Measurements from ENCODE around the gene CRK. TPM values are rescaled to one million over a fixed set of nuclear protein-coding genes. Genes with fewer than 3 reads are reported as not detected.

The CRK gene
- total and polyA plus RNA-seq, 10 of the 15 experiments (the other 5 are each of a cell fraction or from before 2014, with no cell fraction given): 11.1 to 23.8 (median 20.5) TPM

DNA sequence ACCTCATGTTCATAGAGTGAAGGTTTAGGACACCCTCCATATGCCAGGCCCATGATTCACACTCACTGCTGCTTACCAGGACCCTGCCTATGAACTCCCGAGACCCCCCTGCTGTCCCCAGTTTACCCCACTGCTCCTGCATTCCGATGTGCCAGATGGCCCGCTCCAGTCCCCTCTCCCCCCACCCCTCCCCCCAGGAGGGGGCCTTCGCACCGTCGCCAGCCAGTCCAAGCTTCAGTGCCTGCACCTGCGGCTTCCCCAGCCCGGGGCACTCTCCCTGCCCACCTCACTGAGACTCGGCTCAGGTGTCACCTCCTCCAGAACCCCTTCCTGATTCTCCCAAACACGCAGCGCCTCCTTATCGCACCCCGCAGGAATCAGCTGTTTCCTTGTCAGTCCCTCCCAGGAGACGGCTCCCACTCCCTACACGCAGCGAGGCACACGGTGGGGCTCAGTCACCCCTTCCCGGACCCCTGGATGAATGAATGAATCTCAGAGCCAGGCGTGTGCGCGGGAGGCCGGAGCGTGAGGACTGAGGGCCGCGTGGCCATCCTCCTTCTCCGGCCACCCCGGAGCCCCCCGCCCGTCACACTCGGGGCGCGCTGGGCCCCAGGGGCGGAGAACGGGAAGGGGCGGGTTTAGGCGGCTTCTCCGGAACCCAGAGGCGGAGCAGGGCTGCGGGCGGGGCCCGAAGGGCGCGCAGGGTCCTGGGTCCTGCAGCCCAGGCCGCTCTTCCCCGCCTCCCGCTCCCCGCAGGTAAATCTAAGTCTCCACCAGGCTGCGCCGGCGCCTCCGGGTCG lies 34.8 kb upstream of the CRK start:
- CTCF ChIA-PET: interaction anchor here (0.7 kb wide), 1 partner anchor 32 kb away, joined by 5 read pairs; no protein-coding TSS in a partner anchor
- no TSS peak for BruUV-seq (replicated peaks)
- no peak for TF ChIP-seq ZNF24 (IDR thresholded peaks at IDR 0.05)
- no peak for TF ChIP-seq HDAC2 (IDR thresholded peaks at IDR 0.05)
- TF ChIP-seq, protein P1, sequence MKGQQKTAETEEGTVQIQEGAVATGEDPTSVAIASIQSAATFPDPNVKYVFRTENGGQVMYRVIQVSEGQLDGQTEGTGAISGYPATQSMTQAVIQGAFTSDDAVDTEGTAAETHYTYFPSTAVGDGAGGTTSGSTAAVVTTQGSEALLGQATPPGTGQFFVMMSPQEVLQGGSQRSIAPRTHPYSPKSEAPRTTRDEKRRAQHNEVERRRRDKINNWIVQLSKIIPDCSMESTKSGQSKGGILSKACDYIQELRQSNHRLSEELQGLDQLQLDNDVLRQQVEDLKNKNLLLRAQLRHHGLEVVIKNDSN (IDR thresholded peaks at IDR 0.05; ENCODE audit: borderline replicate concordance, extremely low read length, insufficient read depth, low read depth, low read length): no peak
- peak; percentile 39; the same call in 1 of the 2 replicates for TF ChIP-seq POLR2AphosphoS2 (IDR thresholded peaks at IDR 0.05; ENCODE audit: low read depth, low read length)
- TF ChIP-seq ZZZ3 (IDR thresholded peaks at IDR 0.05; ENCODE audit: control insufficient read depth, insufficient read length, low read depth): no peak
- TF ChIP-seq RBBP5 (conservative IDR thresholded peaks at IDR 0.05): no peak
- peak; percentile 54 for TF ChIP-seq IKZF1 (conservative IDR thresholded peaks at IDR 0.05)
- TF ChIP-seq JUNB (IDR thresholded peaks at IDR 0.05): no peak
- TF ChIP-seq KAT2A (conservative IDR thresholded peaks at IDR 0.05; ENCODE audit: control insufficient read depth, low read depth, low read length): no peak
- no peak for TF ChIP-seq SREBF1 (IDR thresholded peaks at IDR 0.05; ENCODE audit: low read length)
- TF ChIP-seq HDGF (IDR thresholded peaks at IDR 0.05): peak; percentile 24; the same call in 1 of the 2 replicates
- TF ChIP-seq NFYA (IDR thresholded peaks at IDR 0.05; ENCODE audit: borderline replicate concordance, low read depth, low read length): no peak
- no peak; the same call in 1 of the 2 replicates for TF ChIP-seq NBN (IDR thresholded peaks at IDR 0.05)
- peak; percentile 20 for TF ChIP-seq RELA (IDR thresholded peaks at IDR 0.05; ENCODE audit: borderline replicate concordance, partially characterized antibody)
- TF ChIP-seq, protein P2, sequence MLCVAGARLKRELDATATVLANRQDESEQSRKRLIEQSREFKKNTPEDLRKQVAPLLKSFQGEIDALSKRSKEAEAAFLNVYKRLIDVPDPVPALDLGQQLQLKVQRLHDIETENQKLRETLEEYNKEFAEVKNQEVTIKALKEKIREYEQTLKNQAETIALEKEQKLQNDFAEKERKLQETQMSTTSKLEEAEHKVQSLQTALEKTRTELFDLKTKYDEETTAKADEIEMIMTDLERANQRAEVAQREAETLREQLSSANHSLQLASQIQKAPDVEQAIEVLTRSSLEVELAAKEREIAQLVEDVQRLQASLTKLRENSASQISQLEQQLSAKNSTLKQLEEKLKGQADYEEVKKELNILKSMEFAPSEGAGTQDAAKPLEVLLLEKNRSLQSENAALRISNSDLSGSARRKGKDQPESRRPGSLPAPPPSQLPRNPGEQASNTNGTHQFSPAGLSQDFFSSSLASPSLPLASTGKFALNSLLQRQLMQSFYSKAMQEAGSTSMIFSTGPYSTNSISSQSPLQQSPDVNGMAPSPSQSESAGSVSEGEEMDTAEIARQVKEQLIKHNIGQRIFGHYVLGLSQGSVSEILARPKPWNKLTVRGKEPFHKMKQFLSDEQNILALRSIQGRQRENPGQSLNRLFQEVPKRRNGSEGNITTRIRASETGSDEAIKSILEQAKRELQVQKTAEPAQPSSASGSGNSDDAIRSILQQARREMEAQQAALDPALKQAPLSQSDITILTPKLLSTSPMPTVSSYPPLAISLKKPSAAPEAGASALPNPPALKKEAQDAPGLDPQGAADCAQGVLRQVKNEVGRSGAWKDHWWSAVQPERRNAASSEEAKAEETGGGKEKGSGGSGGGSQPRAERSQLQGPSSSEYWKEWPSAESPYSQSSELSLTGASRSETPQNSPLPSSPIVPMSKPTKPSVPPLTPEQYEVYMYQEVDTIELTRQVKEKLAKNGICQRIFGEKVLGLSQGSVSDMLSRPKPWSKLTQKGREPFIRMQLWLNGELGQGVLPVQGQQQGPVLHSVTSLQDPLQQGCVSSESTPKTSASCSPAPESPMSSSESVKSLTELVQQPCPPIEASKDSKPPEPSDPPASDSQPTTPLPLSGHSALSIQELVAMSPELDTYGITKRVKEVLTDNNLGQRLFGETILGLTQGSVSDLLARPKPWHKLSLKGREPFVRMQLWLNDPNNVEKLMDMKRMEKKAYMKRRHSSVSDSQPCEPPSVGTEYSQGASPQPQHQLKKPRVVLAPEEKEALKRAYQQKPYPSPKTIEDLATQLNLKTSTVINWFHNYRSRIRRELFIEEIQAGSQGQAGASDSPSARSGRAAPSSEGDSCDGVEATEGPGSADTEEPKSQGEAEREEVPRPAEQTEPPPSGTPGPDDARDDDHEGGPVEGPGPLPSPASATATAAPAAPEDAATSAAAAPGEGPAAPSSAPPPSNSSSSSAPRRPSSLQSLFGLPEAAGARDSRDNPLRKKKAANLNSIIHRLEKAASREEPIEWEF (IDR thresholded peaks at IDR 0.05; ENCODE audit: insufficient replicate concordance, low read depth, low read length): no peak
- TF ChIP-seq ZNF207 (IDR thresholded peaks at IDR 0.05; ENCODE audit: borderline replicate concordance): no peak
- no peak for TF ChIP-seq FOS (IDR thresholded peaks at IDR 0.05; ENCODE audit: borderline replicate concordance, extremely low read depth, insufficient read length)
- peak; percentile 40; the same call in 1 of the 2 replicates for TF ChIP-seq POLR2AphosphoS5 (IDR thresholded peaks at IDR 0.05; ENCODE audit: low read length)

More for the DNA sequence above, 34.8 kb upstream of the CRK start:
- intact Hi-C loops (cut with micrococcal nuclease; ENCODE audit: unreplicated experiment): no loop called here
- Histone ChIP-seq H3K9ac (ENCODE audit: control insufficient read depth, insufficient read depth, low read length) (peak overlapping the region; percentile 67; the same call in 1 of the 2 replicates), H3K4me2 (ENCODE audit: control insufficient read depth, insufficient read depth) (peak overlapping the region; percentile 70), H3K36me3 (ENCODE audit: control insufficient read depth in 2 of 2, insufficient read depth in 2 of 2, low read length in 1 of 2) (0 out of 4 replicates have a peak, but pooled peaks cover 0 to under 1% of the 10 kb centered on the region in 2 experiments), H2AFZ (ENCODE audit: control insufficient read depth, low read depth, low read length) (peak overlapping the region; percentile 81), H3K79me2 (ENCODE audit: control insufficient read depth, insufficient read depth, low read length) (no peaks in the 10 kb centered on the region; the same call in 1 of the 2 replicates), H3K9me3 (replicated peaks; ENCODE audit: control insufficient read depth, insufficient read depth, low read length) (no peaks in the 10 kb centered on the region), H3K27ac (ENCODE audit: control insufficient read depth, insufficient read depth) (peak overlapping the region; percentile 35), H3K4me1 (ENCODE audit: control insufficient read depth, insufficient read depth, low read length) (peaks cover 17% of the 10 kb centered on the region), H3K4me3 (peak overlapping the region; percentile 96), H3K27me3 (replicated peaks in 1 of 2; ENCODE audit: control insufficient read depth in 2 of 2, insufficient read depth in 2 of 2, low read length in 1 of 2) (no peaks in the 10 kb centered on the region), H4K20me1 (ENCODE audit: control insufficient read depth, insufficient read depth) (no peaks in the 10 kb centered on the region)
- under 1% methylated on average over 40 of the region's 52 CpGs for WGBS (ENCODE audit: insufficient coverage, insufficient replicate concordance, low lambda C conversion rate, missing lambda C conversion rate)
- FAIRE-seq (no peak), DNase-seq (ENCODE audit: low read depth, low spot score) (no peak), ATAC-seq (peak; percentile 65)
- POLR2A ChIA-PET: interaction anchor here (1.2 kb wide), 1 partner anchor 16 kb away, joined by 4 read pairs; no protein-coding TSS in a partner anchor
- SMC1A ChIA-PET (ENCODE audit: uncharacterized antibody, unreplicated experiment): interaction anchor here (1.4 to 3.9 kb wide), 2 partner anchors 16 to 125 kb away, joined by 4 to 20 read pairs; no protein-coding TSS in a partner anchor
- RAD21 ChIA-PET (ENCODE audit: unreplicated experiment): interaction anchor here (0.5 to 1.3 kb wide), 2 partner anchors 57 to 125 kb away, joined by 3 to 6 read pairs; no protein-coding TSS in a partner anchor
- in situ Hi-C loops (cut with MboI): no loop called here
